Thyroid gland (tissue), 4 donors: ENCODE measurements around the gene MYL3.

ENCODE experiments used
- CTCF ChIP-seq, 6 experiments: fragments of 200-600 bp in 3 of 6; fragments of 450-650 bp in 3 of 6; sonication (generic) in 3 of 6; IDR thresholded peaks; one replicate each; pipeline ENCODE4 v1.5.1; 2016 to 2019; ENCODE audit warnings: antibody characterized with exemption in 6 of 6, mild to moderate bottlenecking in 2 of 6, inconsistent platforms in 1 of 6, moderate library complexity in 1 of 6
- POLR2A ChIP-seq, 2 donors: fragments of 450-650 bp; IDR thresholded peaks; one replicate each; pipeline ENCODE4 v1.6.1; 2017; ENCODE audit warnings: antibody characterized with exemption in 2 of 2, mild to moderate bottlenecking in 2 of 2, moderate library complexity in 1 of 2

DNA sequence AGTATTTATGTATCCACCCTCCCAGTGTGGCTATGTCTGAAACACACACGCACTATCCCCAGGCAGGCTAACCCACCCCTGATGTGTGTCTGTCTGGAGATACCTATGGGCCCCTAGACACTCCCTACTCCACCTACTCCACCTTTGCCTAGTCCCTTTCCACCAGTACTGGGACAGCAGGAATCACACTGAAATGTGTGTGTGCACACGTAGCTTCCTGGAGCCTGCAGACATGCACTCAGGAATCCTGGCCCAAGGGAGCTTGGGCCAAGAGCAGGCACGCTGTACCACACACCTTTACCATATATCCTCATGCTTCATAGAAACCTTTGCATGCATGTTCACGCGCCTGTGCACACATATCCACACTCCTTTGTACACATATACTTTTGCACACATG, 7.4 kb upstream of the MYL3 start:
- TF ChIP-seq POLR2A (IDR thresholded peaks at IDR 0.05): no peak
- TF ChIP-seq CTCF (IDR thresholded peaks at IDR 0.05): no peak
